Activated naive CD8-positive, alpha-beta T cell treated with anti-CD3 and anti-CD28 coated beads for 36 hours (primary cell): ENCODE measurements around the gene KIF13A. TPM values are rescaled to one million over a fixed set of nuclear protein-coding genes. Genes with fewer than 3 reads are reported as not detected.
"Not testable (repeated sequence)": the region's sequence is repeated elsewhere in the genome, so short reads cannot be mapped to it uniquely, and the experiment has no call there.

Experiments
- DNase-seq: peaks from one replicate; pipeline ENCODE4 v3.0.0; 2021
- H3K27ac Mint-ChIP-seq: one replicate; pipeline ENCODE4 v1.8.0; 2022; ENCODE audit warnings: mild to moderate bottlenecking, moderate library complexity, mixed read lengths
- H3K27me3 Mint-ChIP-seq: one replicate; pipeline ENCODE4 v1.8.0; 2022; ENCODE audit warnings: mild to moderate bottlenecking, mixed read lengths
- H3K36me3 Mint-ChIP-seq: one replicate; pipeline ENCODE4 v1.8.0; 2021; ENCODE audit warnings: mild to moderate bottlenecking, mixed read lengths
- H3K4me1 Mint-ChIP-seq: one replicate; pipeline ENCODE4 v1.8.0; 2021; ENCODE audit warnings: mixed read lengths
- H3K4me3 Mint-ChIP-seq: one replicate; pipeline ENCODE4 v1.8.0; 2022; ENCODE audit warnings: mild to moderate bottlenecking, moderate library complexity, mixed read lengths
- H3K9me3 Mint-ChIP-seq: one replicate; pipeline ENCODE4 v1.8.0; 2022; ENCODE audit warnings: mixed read lengths
- total RNA-seq, 2 experiments: library from RNA; stranded (reverse); gene quantifications; one replicate each; pipeline ENCODE4 v1.2.3, GENCODE V29; 2021

KIF13A gene
- total RNA-seq, 2 experiments from 2014 or later, result not detected

GRCh38 chr6:17829905-17830304 is 157.5 kb downstream of the KIF13A start:
- DNase-seq, result no peak
- Mint-ChIP-seq H3K4me1 (no peaks in the 10 kb centered on the region), H3K27me3 (peaks cover 5% of the 10 kb centered on the region), H3K9me3 (no peaks in the 10 kb centered on the region), H3K27ac (no peak overlapping the region), H3K36me3 (no peaks in the 10 kb centered on the region), H3K4me3 (no peak overlapping the region)

GRCh38 chr6:17828149-17828548 is 159.3 kb downstream of the KIF13A start:
- Mint-ChIP-seq H3K4me1 (no peaks in the 10 kb centered on the region), H3K9me3 (no peaks in the 10 kb centered on the region), H3K27ac (no peak overlapping the region), H3K4me3 (no peak overlapping the region), H3K27me3 (peaks cover 5% of the 10 kb centered on the region), H3K36me3 (no peaks in the 10 kb centered on the region)
- DNase-seq, result no peak

- H3K36me3 Mint-ChIP-seq, result no peaks in the 10 kb centered on the region
- no peaks in the 10 kb centered on the region for H3K27me3 Mint-ChIP-seq
- no peaks in the 10 kb centered on the region for H3K9me3 Mint-ChIP-seq
- DNase-seq, result no peak
- no peak overlapping the region for H3K27ac Mint-ChIP-seq
- H3K4me3 Mint-ChIP-seq, result no peak overlapping the region
- H3K4me1 Mint-ChIP-seq, result no peaks in the 10 kb centered on the region
These were observed 161.1 kb downstream of the KIF13A start for GRCh38 chr6:17826301-17826700.

GRCh38 chr6:17820055-17820454 is 167.4 kb downstream of the KIF13A start:
- no peaks in the 10 kb centered on the region for H3K9me3 Mint-ChIP-seq

GRCh38 chr6:17817763-17818162 is 169.7 kb downstream of the KIF13A start:
- Mint-ChIP-seq H3K36me3 (no peaks in the 10 kb centered on the region), H3K27me3 (peaks cover 4% of the 10 kb centered on the region), H3K27ac (no peak overlapping the region), H3K9me3 (no peaks in the 10 kb centered on the region), H3K4me1 (no peaks in the 10 kb centered on the region), H3K4me3 (no peak overlapping the region)
- DNase-seq, result no peak

More at GRCh38 chr6:17820055-17820454, 167.4 kb downstream of the KIF13A start:
- DNase-seq, result no peak
- Mint-ChIP-seq H3K4me1 (no peaks in the 10 kb centered on the region), H3K27me3 (peaks cover 4% of the 10 kb centered on the region), H3K27ac (no peak overlapping the region), H3K36me3 (no peaks in the 10 kb centered on the region), H3K4me3 (no peak overlapping the region)

- peaks cover 4% of the 10 kb centered on the region for H3K27me3 Mint-ChIP-seq
- H3K4me3 Mint-ChIP-seq, result no peak overlapping the region
- H3K36me3 Mint-ChIP-seq, result no peaks in the 10 kb centered on the region
- H3K27ac Mint-ChIP-seq, result no peak overlapping the region
- H3K9me3 Mint-ChIP-seq, result no peaks in the 10 kb centered on the region
- H3K4me1 Mint-ChIP-seq, result no peaks in the 10 kb centered on the region
- no peak for DNase-seq
These were observed 170.4 kb downstream of the KIF13A start for GRCh38 chr6:17816921-17817611.

- Mint-ChIP-seq H3K4me3 (no peak overlapping the region), H3K9me3 (no peaks in the 10 kb centered on the region), H3K27me3 (peaks cover 8% of the 10 kb centered on the region), H3K36me3 (no peaks in the 10 kb centered on the region), H3K27ac (no peak overlapping the region), H3K4me1 (no peaks in the 10 kb centered on the region)
- DNase-seq, result no peak
These were observed 173.9 kb downstream of the KIF13A start for GRCh38 chr6:17813542-17813941.

GRCh38 chr6:17812311-17812710 is 175.1 kb downstream of the KIF13A start:
- peaks cover 2% of the 10 kb centered on the region for H3K36me3 Mint-ChIP-seq
- no peak overlapping the region for H3K27ac Mint-ChIP-seq
- no peak overlapping the region for H3K4me3 Mint-ChIP-seq
- H3K4me1 Mint-ChIP-seq, result no peaks in the 10 kb centered on the region
- peaks cover 6% of the 10 kb centered on the region for H3K27me3 Mint-ChIP-seq
- no peak for DNase-seq
- H3K9me3 Mint-ChIP-seq, result peaks cover 6% of the 10 kb centered on the region

GRCh38 chr6:17808609-17809008 is 178.8 kb downstream of the KIF13A start:
- H3K36me3 Mint-ChIP-seq, result peaks cover 2% of the 10 kb centered on the region
- peaks cover 3% of the 10 kb centered on the region for H3K4me1 Mint-ChIP-seq
- no peak overlapping the region for H3K4me3 Mint-ChIP-seq
- no peak overlapping the region for H3K27ac Mint-ChIP-seq
- no peak for DNase-seq
- peaks cover 6% of the 10 kb centered on the region for H3K27me3 Mint-ChIP-seq
- H3K9me3 Mint-ChIP-seq, result peaks cover 10% of the 10 kb centered on the region

GRCh38 chr6:17807431-17807830 is 180.0 kb downstream of the KIF13A start:
- not testable (repeated sequence) for H3K4me3 Mint-ChIP-seq, DNase-seq, H3K27me3 Mint-ChIP-seq, H3K27ac Mint-ChIP-seq, H3K36me3 Mint-ChIP-seq, H3K4me1 Mint-ChIP-seq
- peaks cover 10% of the 10 kb centered on the region for H3K9me3 Mint-ChIP-seq

- Mint-ChIP-seq H3K9me3 (peaks cover 10% of the 10 kb centered on the region), H3K27me3 (no peaks in the 10 kb centered on the region), H3K4me1 (peaks cover 4% of the 10 kb centered on the region), H3K27ac (no peak overlapping the region), H3K4me3 (no peak overlapping the region), H3K36me3 (peaks cover 2% of the 10 kb centered on the region)
- no peak for DNase-seq
These were observed 184.0 kb downstream of the KIF13A start for GRCh38 chr6:17803409-17803808.

GRCh38 chr6:17798477-17799154 is 188.8 kb downstream of the KIF13A start:
- H3K4me1 Mint-ChIP-seq, result peaks cover 2% of the 10 kb centered on the region
- H3K4me3 Mint-ChIP-seq, result no peak overlapping the region
- peaks cover 3% of the 10 kb centered on the region for H3K27me3 Mint-ChIP-seq
- no peaks in the 10 kb centered on the region for H3K9me3 Mint-ChIP-seq
- no peak overlapping the region for H3K27ac Mint-ChIP-seq
- H3K36me3 Mint-ChIP-seq, result no peaks in the 10 kb centered on the region
- DNase-seq, result no peak

- H3K27ac Mint-ChIP-seq, result no peak overlapping the region
- H3K36me3 Mint-ChIP-seq, result no peaks in the 10 kb centered on the region
- H3K27me3 Mint-ChIP-seq, result peaks cover 1% of the 10 kb centered on the region
- DNase-seq, result no peak
- no peak overlapping the region for H3K4me3 Mint-ChIP-seq
- H3K9me3 Mint-ChIP-seq, result no peaks in the 10 kb centered on the region
- no peaks in the 10 kb centered on the region for H3K4me1 Mint-ChIP-seq
These were observed 196.9 kb downstream of the KIF13A start for GRCh38 chr6:17790489-17790888.

- H3K27me3 Mint-ChIP-seq, result peaks cover 7% of the 10 kb centered on the region
- DNase-seq, result no peak
- no peak overlapping the region for H3K27ac Mint-ChIP-seq
- H3K4me3 Mint-ChIP-seq, result no peak overlapping the region
- no peaks in the 10 kb centered on the region for H3K36me3 Mint-ChIP-seq
- no peaks in the 10 kb centered on the region for H3K9me3 Mint-ChIP-seq
- H3K4me1 Mint-ChIP-seq, result no peaks in the 10 kb centered on the region
These were observed 202.2 kb downstream of the KIF13A start for GRCh38 chr6:17785094-17785787.

GRCh38 chr6:17780061-17780460 is 207.4 kb downstream of the KIF13A start:
- Mint-ChIP-seq H3K27me3 (peaks cover 3% of the 10 kb centered on the region), H3K9me3 (no peaks in the 10 kb centered on the region), H3K4me3 (no peak overlapping the region), H3K27ac (no peak overlapping the region), H3K36me3 (no peaks in the 10 kb centered on the region), H3K4me1 (no peaks in the 10 kb centered on the region)
- DNase-seq, result no peak
